Smooth muscle cell (in vitro differentiated cells): ENCODE results near the gene NTN3. TPM values are rescaled to one million over a fixed set of nuclear protein-coding genes. Genes with fewer than 3 reads are reported as not detected.

Experiments
- DNase-seq: peaks from one replicate; lab custom pipeline; 2025; ENCODE audit not compliant: unreplicated experiment; lab: John Stamatoyannopoulos, UW
- H2AFZ ChIP-seq: fragments of 200-600 bp; sonication (generic); 2 replicates; pipeline ENCODE4 v1.6.0; 2016; ENCODE audit warnings: antibody characterized with exemption, low read depth, mild to moderate bottlenecking
- H3F3A ChIP-seq: fragments of 200-600 bp; sonication (generic); 2 replicates; pipeline ENCODE4 v1.6.0; 2017; ENCODE audit warnings: antibody characterized with exemption, low read depth
- H3K27ac ChIP-seq: fragments of 200-600 bp; sonication (generic); 2 replicates; pipeline ENCODE4 v1.5.1; 2016; ENCODE audit warnings: low read depth, mild to moderate bottlenecking
- H3K27me3 ChIP-seq: fragments of 200-600 bp; sonication (generic); 2 replicates; pipeline ENCODE4 v1.6.1; 2016; ENCODE audit warnings: low read depth, mild to moderate bottlenecking
- H3K36me3 ChIP-seq: fragments of 200-600 bp; sonication (generic); 2 replicates; pipeline ENCODE4 v1.5.1; 2016; ENCODE audit warnings: low read depth
- H3K4me1 ChIP-seq: fragments of 200-600 bp; sonication (generic); 2 replicates; pipeline ENCODE4 v1.5.1; 2016; ENCODE audit warnings: low read depth
- H3K4me2 ChIP-seq: fragments of 200-600 bp; sonication (generic); 2 replicates; pipeline ENCODE4 v1.6.0; 2016; ENCODE audit warnings: mild to moderate bottlenecking
- H3K4me3 ChIP-seq: fragments of 200-600 bp; sonication (generic); 2 replicates; pipeline ENCODE4 v1.5.1; 2016; ENCODE audit warnings: mild to moderate bottlenecking
- H3K79me2 ChIP-seq: fragments of 200-600 bp; sonication (generic); 2 replicates; pipeline ENCODE4 v1.6.0; 2016; ENCODE audit warnings: low read depth, mild to moderate bottlenecking
- H3K9ac ChIP-seq: fragments of 200-600 bp; sonication (generic); 2 replicates; pipeline ENCODE4 v1.6.0; 2016; ENCODE audit warnings: low read depth
- H3K9me3 ChIP-seq: fragments of 200-600 bp; sonication (generic); replicated peaks from 2 replicates; pipeline ENCODE4 v1.5.1; 2016; ENCODE audit warnings: low read depth
- H4K20me1 ChIP-seq: fragments of 200-600 bp; sonication (generic); 2 replicates; pipeline ENCODE4 v1.6.0; 2016; ENCODE audit warnings: low read depth
- CTCF ChIP-seq: fragments of 200-600 bp; sonication (generic); IDR thresholded peaks from 2 replicates; pipeline ENCODE4 v1.5.1; 2017; ENCODE audit warnings: borderline replicate concordance, mild to moderate bottlenecking, antibody characterized with exemption; ENCODE audit not compliant: insufficient read depth, poor library complexity, severe bottlenecking
- WGBS: methylation state at CpG from one replicate; pipeline ENCODE4 v1.1.7; 2016; ENCODE audit warnings: low lambda C conversion rate; 5-methylcytosine and 5-hydroxymethylcytosine counted together
- polyA plus RNA-seq: library from polyadenylated mRNA; unstranded; fragments of >200 nt; fragmentation: Nextera tagmentation; extraction: Ambion mirVana; gene quantifications from 2 replicates; pipeline ENCODE4 v1.2.1, GENCODE V29; 2016
- total RNA-seq: library from RNA; depleted of rRNA; stranded (reverse); fragments of >200 nt; gene quantifications from 2 replicates; pipeline ENCODE4 v1.2.3, GENCODE V29; 2014

NTN3 gene
- total and polyA plus RNA-seq, 2 experiments from 2014 or later, result 0.23 to 5.2 TPM

GRCh38 chr16:2511128-2511800 is 40.2 kb downstream of the NTN3 start:
- WGBS, result 48% methylated on average over 13 of the region's 24 CpGs
- no peak overlapping the region for H3K4me3 ChIP-seq
- DNase-seq, result peak; percentile 41

GRCh38 chr16:2511996-2512734 is 41.1 kb downstream of the NTN3 start:
- Histone ChIP-seq H3K4me2 (no peak overlapping the region), H3K4me3 (no peak overlapping the region), H2AFZ (no peak overlapping the region), H4K20me1 (peaks cover 28% of the 10 kb centered on the region), H3K9ac (no peak overlapping the region), H3K36me3 (no peaks in the 10 kb centered on the region), H3F3A (peaks cover 3% of the 10 kb centered on the region), H3K4me1 (peaks cover 29% of the 10 kb centered on the region), H3K9me3 (no peaks in the 10 kb centered on the region), H3K79me2 (peaks cover 33% of the 10 kb centered on the region), H3K27me3 (no peaks in the 10 kb centered on the region), H3K27ac (no peak overlapping the region)
- no peak for DNase-seq
- 89% methylated on average over 17 of the region's 17 CpGs for WGBS
- TF ChIP-seq CTCF, result no peak

More at GRCh38 chr16:2511128-2511800, 40.2 kb downstream of the NTN3 start:
- Histone ChIP-seq H3F3A (peaks cover 3% of the 10 kb centered on the region), H3K4me2 (peak overlapping the region; percentile 72), H3K4me1 (peaks cover 29% of the 10 kb centered on the region), H3K9me3 (no peaks in the 10 kb centered on the region), H4K20me1 (peaks cover 19% of the 10 kb centered on the region), H3K36me3 (no peaks in the 10 kb centered on the region), H3K9ac (peak overlapping the region; percentile 68), H3K27ac (no peak overlapping the region), H3K79me2 (peaks cover 24% of the 10 kb centered on the region), H3K27me3 (no peaks in the 10 kb centered on the region), H2AFZ (no peak overlapping the region)
- TF ChIP-seq CTCF, result no peak

- H3K4me1 ChIP-seq, result peaks cover 29% of the 10 kb centered on the region
- H4K20me1 ChIP-seq, result peaks cover 36% of the 10 kb centered on the region
- H3K79me2 ChIP-seq, result peaks cover 40% of the 10 kb centered on the region
- peak overlapping the region; percentile 100 for H3K4me3 ChIP-seq
- DNase-seq, result no peak
- H3K9ac ChIP-seq, result no peak overlapping the region
- 39% methylated on average over 14 of the region's 15 CpGs for WGBS
- no peak for TF ChIP-seq CTCF
- H3K36me3 ChIP-seq, result no peaks in the 10 kb centered on the region
- no peaks in the 10 kb centered on the region for H3K27me3 ChIP-seq
- H3F3A ChIP-seq, result peaks cover 3% of the 10 kb centered on the region
- no peaks in the 10 kb centered on the region for H3K9me3 ChIP-seq
- peak overlapping the region; percentile 66 for H2AFZ ChIP-seq
- no peak overlapping the region for H3K27ac ChIP-seq
- peak overlapping the region; percentile 98 for H3K4me2 ChIP-seq
These were observed 41.8 kb downstream of the NTN3 start for GRCh38 chr16:2512735-2513404.
